Activated CD4-positive, alpha-beta T cell treated with anti-CD3 and anti-CD28 coated beads, Interleukin-2, amount 10 ng/mL, durations not matched to agents 24 days and 14 days (primary cell): Measurements from ENCODE around the gene UBE2J2. TPM values are rescaled to one million over a fixed set of nuclear protein-coding genes. Genes with fewer than 3 reads are reported as not detected.

Experiments
- DNase-seq: peaks from one replicate; pipeline ENCODE4 v3.0.0; 2022
- H3K27ac Mint-ChIP-seq: one replicate; pipeline ENCODE4 v1.8.0; 2022; ENCODE audit warnings: mild to moderate bottlenecking, mixed read lengths
- H3K27me3 Mint-ChIP-seq: one replicate; pipeline ENCODE4 v1.8.0; 2022; ENCODE audit warnings: mixed read lengths
- H3K36me3 Mint-ChIP-seq: one replicate; pipeline ENCODE4 v1.8.0; 2022; ENCODE audit warnings: low read depth, mild to moderate bottlenecking, mixed read lengths
- H3K4me1 Mint-ChIP-seq: one replicate; pipeline ENCODE4 v1.8.0; 2021; ENCODE audit warnings: mixed read lengths
- H3K4me3 Mint-ChIP-seq: one replicate; pipeline ENCODE4 v1.8.0; 2022; ENCODE audit warnings: mild to moderate bottlenecking, moderate library complexity, mixed read lengths
- H3K9me3 Mint-ChIP-seq: one replicate; pipeline ENCODE4 v1.8.0; 2021; ENCODE audit warnings: mixed read lengths
- intact Hi-C: fragments of 100-400 bp; cut with micrococcal nuclease; formaldehyde crosslinking; loops from one replicate; pipeline ENCODE4 v1.15.1; 2023
- total RNA-seq: library from RNA; stranded (reverse); gene quantifications from 2 replicates; pipeline ENCODE4 v1.2.3, GENCODE V29; 2022

Gene UBE2J2
- total RNA-seq, 1 donor from 2014 or later: 87.3 TPM

DNA sequence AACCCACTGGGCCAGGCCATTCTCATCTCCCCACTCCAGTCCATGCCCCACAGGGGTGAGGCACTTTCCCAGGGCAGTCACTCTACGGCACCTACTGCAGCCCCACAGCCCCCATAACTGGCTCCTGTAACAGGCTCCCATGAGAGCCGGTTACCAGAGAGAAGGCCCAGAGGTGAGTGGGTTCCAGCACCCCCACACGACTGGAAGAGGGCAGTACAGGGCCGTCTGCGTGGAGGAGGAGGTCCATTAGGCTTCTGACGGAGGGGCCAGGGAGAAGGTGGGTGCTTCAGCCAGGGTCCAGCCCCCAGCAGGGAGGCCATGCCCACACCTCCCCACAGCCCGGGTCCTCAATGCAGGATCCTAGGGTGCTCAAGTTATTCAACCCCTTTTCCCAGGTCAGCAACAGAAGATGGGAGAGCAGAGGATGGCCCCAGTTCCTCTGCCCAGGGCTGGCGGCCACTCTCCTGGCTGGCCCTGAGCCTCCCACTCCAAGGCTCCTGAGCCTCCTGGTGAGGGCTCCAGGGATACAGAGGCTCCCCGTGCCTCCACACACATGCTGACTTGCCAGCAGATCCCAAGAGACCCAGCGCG lies 32.5 kb upstream of the UBE2J2 start:
- peak overlapping the region; percentile 87 for H3K27ac Mint-ChIP-seq
- no peaks in the 10 kb centered on the region for H3K27me3 Mint-ChIP-seq
- DNase-seq: peak; percentile 74
- peaks cover 5% of the 10 kb centered on the region for H3K36me3 Mint-ChIP-seq
- H3K9me3 Mint-ChIP-seq: no peaks in the 10 kb centered on the region
- peak overlapping the region; percentile 88 for H3K4me3 Mint-ChIP-seq
- peaks cover 18% of the 10 kb centered on the region for H3K4me1 Mint-ChIP-seq
- intact Hi-C loops: loop anchor here (5.0 kb wide), 2 partner anchors 99 to 249 kb away; partner anchors contain the start of gene TNFRSF18

DNA sequence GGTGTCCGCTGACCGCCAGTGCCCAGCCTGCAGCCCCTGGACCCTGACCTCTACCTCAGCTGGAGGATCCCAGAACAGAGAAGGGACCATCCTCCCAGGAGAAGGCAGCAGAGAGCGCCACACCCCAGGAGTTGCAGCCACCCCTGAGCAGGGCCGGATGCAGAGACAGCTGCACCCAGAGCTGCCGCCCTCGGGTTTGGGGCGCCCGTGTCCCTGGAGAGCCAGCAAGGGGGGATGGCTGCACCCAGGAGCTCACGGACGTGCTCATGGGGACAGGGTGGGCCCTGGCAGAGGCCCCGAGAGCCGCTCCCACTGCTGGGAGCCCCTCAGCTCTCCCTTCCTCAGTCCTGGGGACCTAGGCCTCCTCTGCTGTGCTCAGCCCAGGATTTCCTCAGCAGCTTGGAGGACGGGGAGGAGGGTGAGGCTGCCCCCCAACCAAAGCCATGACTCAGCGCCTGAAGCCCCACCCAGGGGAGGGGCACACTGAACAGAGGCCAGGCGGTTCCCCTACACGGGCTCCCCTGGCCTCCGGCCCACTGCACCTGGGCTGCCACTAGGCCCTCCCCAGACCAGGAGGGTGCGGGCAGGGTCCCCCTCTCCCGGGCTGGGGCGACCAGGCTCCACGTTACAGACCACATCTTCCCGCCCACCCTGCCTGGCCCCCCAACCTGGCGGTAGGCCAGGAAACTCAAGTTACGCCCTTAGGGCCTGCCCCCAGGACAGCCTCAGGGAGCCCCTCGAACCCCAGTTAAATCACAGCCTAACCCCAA lies 31.8 kb upstream of the UBE2J2 start:
- Mint-ChIP-seq H3K27ac (peak overlapping the region; percentile 87), H3K4me1 (peaks cover 18% of the 10 kb centered on the region), H3K4me3 (peak overlapping the region; percentile 88), H3K9me3 (no peaks in the 10 kb centered on the region), H3K36me3 (peaks cover 3% of the 10 kb centered on the region), H3K27me3 (no peaks in the 10 kb centered on the region)
- intact Hi-C loops: loop anchor here (5.0 kb wide), 2 partner anchors 98 to 248 kb away; partner anchors contain the start of gene TNFRSF18
- DNase-seq: peak; percentile 91

DNA sequence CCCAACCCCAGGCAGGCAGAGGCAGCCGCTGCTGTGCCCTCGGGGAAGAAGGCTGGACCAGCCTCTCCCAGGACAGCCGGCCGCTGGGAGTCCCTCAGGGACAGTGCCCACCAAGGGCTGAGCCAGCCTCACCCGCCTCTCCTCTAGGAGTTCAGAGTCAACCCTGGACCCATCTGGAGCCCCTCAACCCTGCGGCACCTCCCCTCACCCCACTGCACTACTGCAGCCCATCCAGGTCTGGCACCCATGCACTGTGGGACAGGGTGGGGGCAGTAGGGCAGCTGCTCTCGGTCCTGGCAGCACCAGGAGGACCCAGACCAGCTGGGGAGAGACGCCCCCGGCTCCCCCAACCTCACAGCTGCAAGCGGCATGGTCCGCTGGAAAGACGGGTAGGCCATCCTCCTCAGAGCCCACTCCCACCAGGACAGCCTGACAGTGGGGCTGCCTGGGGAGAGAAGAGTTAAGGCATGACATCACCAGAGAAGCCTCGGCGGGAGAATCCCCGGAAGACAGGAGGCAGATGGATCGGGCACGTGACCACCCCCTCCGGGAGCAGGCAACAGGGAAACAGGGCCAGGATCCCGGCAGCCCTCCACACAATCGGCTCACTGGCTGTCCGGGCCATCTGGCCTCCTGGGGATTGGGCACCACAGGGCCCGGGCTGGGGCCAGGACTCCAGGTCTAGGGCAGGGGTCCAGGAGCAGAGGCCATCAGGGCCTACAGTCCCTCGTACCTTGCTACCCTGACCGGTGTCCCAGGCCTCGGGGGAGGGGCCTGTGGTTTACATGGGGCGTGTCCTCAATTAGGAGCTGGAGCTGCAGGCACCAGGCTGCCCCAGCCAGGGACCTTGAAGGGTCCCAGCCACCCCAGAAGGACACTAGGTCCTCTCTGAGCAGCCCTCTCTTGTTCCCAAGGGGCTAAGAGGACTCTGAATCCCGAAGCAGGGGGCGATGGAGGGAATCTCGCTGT lies 31.0 kb upstream of the UBE2J2 start:
- intact Hi-C loops: loop anchor here (5.0 kb wide), 2 partner anchors 97 to 247 kb away; partner anchors contain the start of gene TNFRSF18
- H3K27me3 Mint-ChIP-seq: no peaks in the 10 kb centered on the region

DNA sequence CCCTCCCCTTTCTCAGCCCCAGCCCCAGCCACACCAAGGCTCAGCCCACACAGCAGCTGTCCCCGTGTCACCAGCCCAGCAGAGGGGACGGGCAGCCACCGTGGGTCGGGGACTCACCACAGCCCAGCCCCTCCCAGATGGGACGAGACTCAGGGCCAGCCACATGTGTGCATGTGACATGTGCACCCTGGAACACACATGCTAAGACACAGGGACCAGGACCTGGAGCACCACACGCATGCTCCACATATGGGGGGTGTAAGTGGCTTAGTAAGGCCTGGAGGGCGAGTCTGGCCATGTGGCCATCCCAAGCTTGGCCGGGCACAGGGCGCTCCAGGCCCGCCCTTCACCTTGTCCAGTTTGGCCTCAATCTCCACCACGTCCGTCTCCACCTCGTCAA lies 30.1 kb upstream of the UBE2J2 start:
- H3K9me3 Mint-ChIP-seq: no peaks in the 10 kb centered on the region
- intact Hi-C loops: no loop called here
- no peak overlapping the region for H3K4me3 Mint-ChIP-seq
- H3K4me1 Mint-ChIP-seq: peaks cover 18% of the 10 kb centered on the region
- no peaks in the 10 kb centered on the region for H3K36me3 Mint-ChIP-seq
- no peaks in the 10 kb centered on the region for H3K27me3 Mint-ChIP-seq
- no peak overlapping the region for H3K27ac Mint-ChIP-seq
- no peak for DNase-seq

More for the DNA sequence above, 31.0 kb upstream of the UBE2J2 start:
- no peak for DNase-seq
- no peak overlapping the region for H3K27ac Mint-ChIP-seq
- H3K36me3 Mint-ChIP-seq: peaks cover 3% of the 10 kb centered on the region
- H3K4me1 Mint-ChIP-seq: peaks cover 18% of the 10 kb centered on the region
- H3K4me3 Mint-ChIP-seq: peak overlapping the region; percentile 88
- H3K9me3 Mint-ChIP-seq: no peaks in the 10 kb centered on the region

DNA sequence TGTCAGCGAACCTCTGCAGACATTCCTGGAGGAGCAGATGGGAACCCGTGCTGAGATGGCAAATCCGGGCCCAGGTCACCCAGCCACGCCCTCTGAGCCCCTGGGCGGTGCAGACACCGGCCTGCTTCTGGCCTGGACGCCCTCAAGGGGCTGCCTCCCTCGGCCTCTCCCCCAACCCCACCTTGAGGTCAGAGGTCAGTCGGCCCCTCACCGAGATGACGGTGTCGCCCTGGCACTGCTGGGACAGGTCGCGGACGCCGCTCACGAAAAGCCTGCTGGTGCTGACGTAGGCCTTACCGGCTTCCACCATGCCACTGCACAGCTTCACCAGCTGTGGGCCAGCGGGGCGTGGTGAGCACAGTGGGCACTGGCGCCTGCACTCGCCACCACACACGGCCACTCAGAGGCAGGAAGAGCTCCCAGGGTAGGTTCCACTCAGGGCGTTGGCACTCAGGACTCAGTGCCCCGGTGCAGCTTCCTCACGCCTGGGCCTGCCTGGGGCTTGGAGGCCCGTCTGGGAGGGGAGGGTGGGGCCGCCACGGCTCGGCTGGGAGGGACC lies 29.4 kb upstream of the UBE2J2 start:
- intact Hi-C loops: no loop called here
- H3K27ac Mint-ChIP-seq: no peak overlapping the region
- no peaks in the 10 kb centered on the region for H3K36me3 Mint-ChIP-seq
- H3K4me1 Mint-ChIP-seq: peaks cover 18% of the 10 kb centered on the region
- no peak for DNase-seq
- no peaks in the 10 kb centered on the region for H3K9me3 Mint-ChIP-seq
- no peak overlapping the region for H3K4me3 Mint-ChIP-seq
- no peaks in the 10 kb centered on the region for H3K27me3 Mint-ChIP-seq

DNA sequence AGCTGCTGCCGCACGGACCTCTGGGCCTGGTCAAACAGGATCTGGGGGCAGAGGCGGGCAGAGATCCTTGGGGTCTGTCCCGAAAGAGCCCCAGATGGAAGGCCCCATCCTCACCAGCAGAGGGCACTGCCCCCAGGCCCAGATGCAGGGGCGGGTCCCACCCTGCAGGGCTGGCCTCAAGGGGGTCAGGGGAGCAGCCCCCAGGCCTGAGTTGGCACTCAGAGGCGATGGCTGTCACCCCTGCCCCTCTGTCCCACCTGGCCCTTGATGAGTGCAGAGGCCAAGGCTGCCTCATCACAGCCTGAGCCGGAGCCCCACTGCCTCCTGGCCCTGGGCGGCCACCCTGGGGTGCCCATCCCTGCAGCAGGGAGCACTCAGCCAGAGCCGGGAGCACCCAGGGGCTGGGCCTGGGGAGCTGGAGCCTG lies 28.4 kb upstream of the UBE2J2 start:
- DNase-seq: peak; percentile 73
- intact Hi-C loops: no loop called here

DNA sequence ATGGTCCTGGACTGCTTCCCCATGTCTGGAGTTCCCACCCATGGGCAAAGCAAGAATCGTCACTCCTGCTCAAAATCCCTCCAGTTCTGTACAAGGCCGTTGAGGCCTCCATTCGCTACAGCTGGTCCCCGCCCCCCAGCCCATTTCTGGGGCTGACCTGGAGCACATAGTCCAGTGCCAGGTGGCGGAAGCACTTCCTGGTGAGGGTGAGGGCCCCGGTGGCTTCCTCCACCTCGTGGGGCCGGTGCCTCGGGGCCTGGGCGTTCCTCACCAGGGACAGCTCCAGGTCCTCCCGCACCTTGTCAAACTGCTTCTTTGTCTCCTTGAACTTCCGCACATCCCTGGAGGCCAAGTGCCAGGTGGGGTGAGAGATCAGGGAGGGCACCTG lies 26.7 kb upstream of the UBE2J2 start:
- Mint-ChIP-seq H3K4me3 (no peak overlapping the region), H3K27me3 (no peaks in the 10 kb centered on the region), H3K27ac (no peak overlapping the region), H3K36me3 (no peaks in the 10 kb centered on the region), H3K9me3 (no peaks in the 10 kb centered on the region), H3K4me1 (peaks cover 2% of the 10 kb centered on the region)
- intact Hi-C loops: no loop called here
- DNase-seq: no peak

More for the DNA sequence above, 28.4 kb upstream of the UBE2J2 start:
- Mint-ChIP-seq H3K4me3 (no peak overlapping the region), H3K4me1 (peaks cover 16% of the 10 kb centered on the region), H3K27me3 (no peaks in the 10 kb centered on the region), H3K36me3 (no peaks in the 10 kb centered on the region), H3K27ac (no peak overlapping the region), H3K9me3 (no peaks in the 10 kb centered on the region)

DNA sequence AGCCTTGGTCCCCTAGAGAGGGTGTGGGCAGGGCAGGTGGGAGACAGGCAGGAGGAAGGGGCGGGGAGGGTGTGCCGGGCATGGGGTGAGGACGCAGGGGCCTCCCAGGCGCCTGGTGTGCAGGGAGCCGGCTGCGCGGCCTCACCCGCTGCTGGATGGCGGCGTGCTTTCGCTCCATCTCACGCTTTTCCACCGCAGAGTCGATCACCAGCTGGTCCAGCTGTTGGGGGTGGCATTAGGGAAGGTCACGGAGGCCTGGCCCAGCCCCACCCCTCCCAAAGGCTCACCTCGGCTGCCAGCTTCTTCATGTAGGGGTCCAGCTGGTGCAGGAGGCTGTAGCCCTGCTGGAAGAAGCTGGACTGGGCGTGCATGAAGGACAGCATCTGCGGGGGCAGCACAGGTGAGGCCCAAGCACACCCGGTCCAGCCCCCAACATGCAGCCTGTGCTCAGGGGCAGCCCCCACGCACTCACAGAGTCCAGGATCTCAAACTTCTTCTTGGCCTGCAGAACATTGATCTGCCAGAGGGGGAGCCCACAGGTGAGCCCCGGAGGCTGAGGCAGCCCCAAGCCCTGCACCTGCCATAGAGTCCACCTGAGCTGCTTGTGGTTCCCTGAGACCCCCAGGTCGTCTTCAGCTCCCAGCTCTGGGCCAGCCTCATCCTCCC lies 26.2 kb upstream of the UBE2J2 start:
- Mint-ChIP-seq H3K27me3 (no peaks in the 10 kb centered on the region), H3K4me1 (no peaks in the 10 kb centered on the region), H3K36me3 (peaks cover 2% of the 10 kb centered on the region), H3K27ac (no peak overlapping the region), H3K9me3 (no peaks in the 10 kb centered on the region), H3K4me3 (no peak overlapping the region)
- intact Hi-C loops: no loop called here
- peak; percentile 75 for DNase-seq

DNA sequence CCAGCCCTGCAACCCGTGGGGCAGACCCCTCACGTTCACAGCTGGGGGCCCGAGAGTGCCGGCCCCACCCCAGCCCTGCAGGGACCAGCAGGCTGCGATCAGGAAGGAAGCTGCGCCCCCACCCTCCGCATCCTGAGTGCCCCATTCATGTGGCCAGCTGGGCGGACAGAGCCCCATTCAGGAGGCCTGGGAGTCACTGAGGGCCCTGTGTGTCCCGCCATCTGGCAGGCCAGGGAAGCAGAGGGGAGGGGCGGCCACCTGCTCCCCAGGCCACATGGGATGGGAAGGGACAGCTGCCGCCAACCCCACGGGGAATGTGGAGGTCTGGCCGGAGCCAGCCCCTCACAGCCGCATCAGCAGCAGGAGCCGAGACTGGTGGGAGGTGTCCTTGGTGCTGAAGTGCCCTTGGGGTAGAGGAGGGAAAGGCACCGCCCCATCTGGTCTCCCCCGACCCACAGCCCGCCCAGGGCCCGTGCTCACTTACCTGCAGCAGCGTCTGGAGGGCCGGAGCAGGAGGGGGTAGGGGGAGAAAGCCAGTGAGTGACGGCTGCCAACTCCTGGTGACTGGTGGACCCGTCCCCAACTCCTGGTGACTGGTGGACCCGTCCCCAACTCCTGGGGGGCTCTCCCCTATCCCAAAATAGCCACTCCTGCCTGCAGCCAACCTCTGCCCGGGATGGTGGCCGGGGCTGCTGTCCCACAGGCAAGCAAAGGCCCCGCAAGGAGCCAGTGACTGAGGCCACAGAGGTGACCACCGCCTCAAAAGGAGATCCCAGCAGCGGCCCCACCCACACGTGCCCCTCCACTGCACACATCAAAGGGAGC lies 25.4 kb upstream of the UBE2J2 start:
- no peak overlapping the region for H3K4me3 Mint-ChIP-seq
- H3K27ac Mint-ChIP-seq: no peak overlapping the region
- intact Hi-C loops: no loop called here
- H3K9me3 Mint-ChIP-seq: no peaks in the 10 kb centered on the region
- no peaks in the 10 kb centered on the region for H3K4me1 Mint-ChIP-seq
- H3K36me3 Mint-ChIP-seq: peaks cover 2% of the 10 kb centered on the region
- no peak for DNase-seq
- no peaks in the 10 kb centered on the region for H3K27me3 Mint-ChIP-seq

DNA sequence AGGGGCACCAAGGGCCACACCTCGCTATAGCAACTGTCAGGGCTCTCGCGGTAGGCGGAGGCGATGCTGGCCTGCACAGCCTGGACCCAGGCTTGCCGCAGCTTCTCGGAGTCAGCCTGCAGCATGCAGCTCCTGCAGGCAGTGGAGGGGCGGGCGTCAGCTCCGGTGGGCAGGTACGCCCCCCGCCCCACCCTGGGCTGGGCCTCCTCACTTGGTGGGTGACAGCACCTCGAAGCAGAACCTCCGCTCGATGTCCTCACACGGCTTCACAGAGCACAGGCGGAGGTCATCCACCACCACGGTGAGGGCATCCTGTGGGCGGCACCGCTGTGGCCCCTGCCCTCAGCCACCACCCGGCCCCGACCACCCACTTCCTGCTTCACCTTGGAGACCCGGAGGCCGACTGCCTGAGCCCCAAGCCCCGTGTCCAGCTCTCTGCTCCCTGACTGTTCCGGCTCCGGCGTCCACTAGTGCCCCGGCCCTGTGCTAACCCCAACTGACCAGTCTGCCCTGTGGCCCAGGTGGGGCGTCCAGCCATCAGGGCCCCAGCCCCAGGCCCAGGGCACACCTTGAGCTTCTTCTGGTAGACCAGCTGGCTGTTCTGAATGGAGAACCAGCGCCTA lies 24.3 kb upstream of the UBE2J2 start:
- Mint-ChIP-seq H3K27me3 (no peaks in the 10 kb centered on the region), H3K9me3 (no peaks in the 10 kb centered on the region), H3K36me3 (peaks cover 2% of the 10 kb centered on the region), H3K4me1 (no peaks in the 10 kb centered on the region), H3K4me3 (no peak overlapping the region), H3K27ac (no peak overlapping the region)
- no peak for DNase-seq
- intact Hi-C loops: no loop called here

DNA sequence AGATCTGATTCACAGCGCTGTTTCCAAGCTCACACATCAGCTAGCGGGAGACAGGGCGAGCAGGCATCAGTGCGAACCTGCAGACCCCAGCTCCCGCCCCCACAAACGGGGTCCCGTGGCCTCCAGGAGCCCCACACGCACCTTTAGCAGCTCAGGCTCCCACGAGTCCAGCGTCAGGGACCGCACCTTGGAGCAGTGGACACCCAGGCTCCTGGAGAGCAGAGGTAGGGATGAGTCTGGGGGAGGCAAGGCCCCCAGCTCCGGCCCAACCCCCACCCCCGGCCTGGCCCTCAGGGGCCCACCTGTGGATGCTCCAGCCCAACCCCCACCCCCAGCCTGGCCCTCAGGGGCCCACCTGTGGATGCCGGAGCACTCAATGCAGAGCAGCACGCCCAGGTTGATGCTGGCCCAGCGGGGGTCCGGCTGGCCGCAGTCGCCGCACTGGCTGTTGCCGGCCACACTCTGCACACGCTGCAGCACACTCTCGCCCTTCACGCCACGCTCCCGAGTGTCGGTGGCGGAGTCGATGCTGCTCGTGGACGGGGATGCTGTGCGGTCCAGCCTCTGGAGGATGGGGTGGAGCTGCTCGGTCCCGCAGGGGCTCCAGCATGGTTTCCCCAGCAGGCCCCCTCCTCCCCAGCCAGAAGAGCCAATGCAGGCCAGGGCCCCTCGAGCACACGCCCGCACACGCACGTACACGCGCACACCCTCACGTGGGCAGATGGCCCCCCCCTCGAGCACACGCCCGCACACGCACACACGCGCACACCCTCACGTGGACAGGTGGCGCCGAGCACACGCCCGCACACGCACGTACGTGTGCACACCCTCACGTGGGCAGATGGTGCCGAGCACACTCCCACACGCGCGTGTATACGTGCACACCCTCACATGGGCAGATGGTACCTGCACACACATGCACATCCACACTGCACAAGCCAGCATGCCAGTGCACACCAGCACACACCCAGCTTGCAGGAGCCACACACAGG lies 22.7 kb upstream of the UBE2J2 start:
- no peak for DNase-seq
- no peak overlapping the region for H3K27ac Mint-ChIP-seq
- no peaks in the 10 kb centered on the region for H3K9me3 Mint-ChIP-seq
- peaks cover 3% of the 10 kb centered on the region for H3K4me1 Mint-ChIP-seq
- H3K4me3 Mint-ChIP-seq: no peak overlapping the region
- H3K27me3 Mint-ChIP-seq: no peaks in the 10 kb centered on the region
- H3K36me3 Mint-ChIP-seq: peaks cover 2% of the 10 kb centered on the region
- intact Hi-C loops: no loop called here
